GM21619 (cell line): ENCODE data around the gene LMTK2.

Experiments
- ATAC-seq: cut with Tn5 transposase; IDR thresholded peaks from one replicate; pipeline ENCODE4 v1.9.1; 2021; ENCODE audit not compliant: unreplicated experiment

The LMTK2 gene

DNA sequence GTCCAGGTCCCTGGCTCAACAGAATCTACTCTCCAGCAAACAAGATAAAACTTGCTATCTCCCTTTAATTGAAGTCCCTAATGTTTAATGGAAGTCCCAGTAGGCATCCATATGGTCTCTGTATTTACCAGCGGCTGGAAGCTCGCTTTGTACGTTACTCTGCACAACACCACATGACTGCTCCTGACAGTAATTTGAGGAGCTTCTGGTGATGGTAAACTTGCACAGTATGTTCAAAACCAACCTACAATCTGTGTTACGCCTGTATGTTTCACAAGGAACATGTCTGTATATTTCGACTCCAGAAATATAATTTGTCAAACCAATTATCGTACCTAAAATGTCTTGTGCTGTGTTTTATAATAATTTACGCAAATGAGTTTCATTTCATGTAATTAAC, 149.8 kb downstream of the LMTK2 start:
- no peak for ATAC-seq

DNA sequence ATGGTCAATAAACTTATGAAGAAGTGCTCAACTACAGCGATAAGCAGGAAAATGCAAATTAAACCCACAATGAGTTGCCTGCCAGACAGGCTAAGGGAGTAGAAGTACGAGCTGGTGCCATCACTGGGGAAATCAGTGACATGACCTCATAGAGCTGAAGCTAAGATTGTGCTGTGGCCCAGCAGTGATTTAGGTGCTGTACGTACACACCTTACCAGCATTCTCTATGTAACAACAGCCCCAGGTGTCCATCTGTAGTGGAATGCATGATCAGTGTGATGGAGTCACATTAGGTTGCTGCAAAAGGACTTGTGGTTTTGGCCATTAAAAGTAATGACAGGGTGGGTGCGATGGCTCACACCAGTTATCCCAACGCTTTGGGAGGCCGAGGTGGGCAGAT, 151.0 kb downstream of the LMTK2 start:
- no peak for ATAC-seq
